Fibroblast of lung (primary cell): ENCODE results near the gene HS1BP3. TPM values are rescaled to one million over a fixed set of nuclear protein-coding genes. Genes with fewer than 3 reads are reported as not detected.

Source experiments
- DNase-seq, 2 donors: peaks; one replicate each; pipeline versions ENCODE4 v3.0.0 to v3.0.0-alpha.2; 2010; ENCODE audit warnings: low read depth in 2 of 2
- H2AFZ ChIP-seq: 2 replicates; pipeline ENCODE4 v1.5.1; 2012; ENCODE audit warnings: low read length, control low read depth, inconsistent platforms
- H3K27ac ChIP-seq: 2 replicates; pipeline ENCODE4 v1.5.1; 2011; ENCODE audit warnings: low read length, control low read depth; ENCODE audit not compliant: insufficient read depth
- H3K27me3 ChIP-seq: 2 replicates; pipeline ENCODE4 v1.5.1; 2011; ENCODE audit warnings: mild to moderate bottlenecking, low read length; ENCODE audit not compliant: control insufficient read depth, insufficient read depth
- H3K36me3 ChIP-seq: 2 replicates; pipeline ENCODE4 v1.5.1; 2011; ENCODE audit warnings: low read length; ENCODE audit not compliant: control insufficient read depth, insufficient read depth
- H3K4me1 ChIP-seq: 2 replicates; pipeline ENCODE4 v1.5.1; 2011; ENCODE audit warnings: low read length; ENCODE audit not compliant: control insufficient read depth, insufficient read depth; ENCODE audit errors: extremely low read depth
- H3K4me2 ChIP-seq: 2 replicates; pipeline ENCODE4 v1.5.1; 2011; ENCODE audit warnings: low read length, control low read depth; ENCODE audit not compliant: insufficient read depth; ENCODE audit errors: extremely low read depth
- H3K4me3 ChIP-seq, 4 experiments: fragments of 200-600 bp in 1 of 4; sonication (generic) in 1 of 4; replicated peaks in 1 of 4; 2 replicates each; pipeline ENCODE4 v1.5.1; 2011 to 2016; ENCODE audit warnings: low read length in 4 of 4, low read depth in 3 of 4, mild to moderate bottlenecking in 3 of 4, control low read depth in 2 of 4, inconsistent platforms in 1 of 4, mixed read lengths in 1 of 4; ENCODE audit not compliant: insufficient read depth in 1 of 4; ENCODE audit errors: control extremely low read depth in 1 of 4
- H3K79me2 ChIP-seq: 2 replicates; pipeline ENCODE4 v1.5.1; 2012; ENCODE audit warnings: mild to moderate bottlenecking, low read length, inconsistent platforms; ENCODE audit not compliant: control insufficient read depth, insufficient read depth
- H3K9ac ChIP-seq: 2 replicates; pipeline ENCODE4 v1.5.1; 2011; ENCODE audit warnings: mild to moderate bottlenecking, low read length, control low read depth; ENCODE audit not compliant: insufficient read depth
- H3K9me3 ChIP-seq: 2 replicates; pipeline ENCODE4 v1.5.1; 2012; ENCODE audit warnings: low read depth, low read length; ENCODE audit not compliant: control insufficient read depth, insufficient read depth
- H4K20me1 ChIP-seq: 2 replicates; pipeline ENCODE4 v1.5.1; 2011; ENCODE audit warnings: low read length; ENCODE audit not compliant: control insufficient read depth, insufficient read depth; ENCODE audit errors: extremely low read depth
- EZH2 ChIP-seq: IDR thresholded peaks from 2 replicates; pipeline ENCODE4 v1.5.1; 2012; ENCODE audit warnings: low read length, control low read depth, mild to moderate bottlenecking; ENCODE audit errors: missing control alignments
- polyA plus RNA-seq, 2 donors: library from polyadenylated mRNA; depleted of rRNA in 1 of 2; stranded (reverse) in 1 of 2; unstranded in 1 of 2; fragments of >200 nt; gene quantifications; 2 replicates each; pipeline ENCODE4 v1.2.1, GENCODE V29; 2011 to 2012; ENCODE audit warnings: missing spikeins in 1 of 2
- total RNA-seq: library from RNA; depleted of rRNA; stranded (reverse); fragments of >200 nt; gene quantifications from 2 replicates; pipeline ENCODE4 v1.2.1, GENCODE V29; 2014
- TF ChIP-seq, protein P1 (sequence below), 2 donors: IDR thresholded peaks in 1 of 2; conservative IDR thresholded peaks in 1 of 2; 1 replicate in 1 of 2; 2 replicates in 1 of 2; pipeline ENCODE4 v1.5.1; 2011 to 2012; ENCODE audit warnings: low read length in 2 of 2, control low read depth in 1 of 2, inconsistent platforms in 1 of 2, low read depth in 1 of 2, mild to moderate bottlenecking in 1 of 2

HS1BP3 gene
- total and polyA plus RNA-seq, 2 donors (not counting 1 experiment from before 2014, with no cell fraction given): 17.8 to 38.1 TPM

- Histone ChIP-seq H3K27ac (no peak overlapping the region), H3K9me3 (no peaks in the 10 kb centered on the region), H3K79me2 (no peaks in the 10 kb centered on the region), H2AFZ (no peak overlapping the region), H3K27me3 (peaks cover 60% of the 10 kb centered on the region), H4K20me1 (no peaks in the 10 kb centered on the region), H3K4me3 (no peak overlapping the region), H3K36me3 (no peaks in the 10 kb centered on the region), H3K9ac (no peak overlapping the region), H3K4me2 (no peak overlapping the region), H3K4me1 (no peaks in the 10 kb centered on the region)
- TF ChIP-seq EZH2: no peak
- TF ChIP-seq, protein P1, sequence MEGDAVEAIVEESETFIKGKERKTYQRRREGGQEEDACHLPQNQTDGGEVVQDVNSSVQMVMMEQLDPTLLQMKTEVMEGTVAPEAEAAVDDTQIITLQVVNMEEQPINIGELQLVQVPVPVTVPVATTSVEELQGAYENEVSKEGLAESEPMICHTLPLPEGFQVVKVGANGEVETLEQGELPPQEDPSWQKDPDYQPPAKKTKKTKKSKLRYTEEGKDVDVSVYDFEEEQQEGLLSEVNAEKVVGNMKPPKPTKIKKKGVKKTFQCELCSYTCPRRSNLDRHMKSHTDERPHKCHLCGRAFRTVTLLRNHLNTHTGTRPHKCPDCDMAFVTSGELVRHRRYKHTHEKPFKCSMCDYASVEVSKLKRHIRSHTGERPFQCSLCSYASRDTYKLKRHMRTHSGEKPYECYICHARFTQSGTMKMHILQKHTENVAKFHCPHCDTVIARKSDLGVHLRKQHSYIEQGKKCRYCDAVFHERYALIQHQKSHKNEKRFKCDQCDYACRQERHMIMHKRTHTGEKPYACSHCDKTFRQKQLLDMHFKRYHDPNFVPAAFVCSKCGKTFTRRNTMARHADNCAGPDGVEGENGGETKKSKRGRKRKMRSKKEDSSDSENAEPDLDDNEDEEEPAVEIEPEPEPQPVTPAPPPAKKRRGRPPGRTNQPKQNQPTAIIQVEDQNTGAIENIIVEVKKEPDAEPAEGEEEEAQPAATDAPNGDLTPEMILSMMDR (conservative IDR thresholded peaks at IDR 0.05 in 1 of 2, IDR thresholded peaks at IDR 0.05 in 1 of 2; ENCODE audit: low read depth in 1 of 2, low read length in 2 of 2): peak; percentile 95 to 96
- peak; percentile 54 to 83 for DNase-seq
These were observed 10.8 kb upstream of the HS1BP3 start for GRCh38 chr2:20661421-20662307.

DNA sequence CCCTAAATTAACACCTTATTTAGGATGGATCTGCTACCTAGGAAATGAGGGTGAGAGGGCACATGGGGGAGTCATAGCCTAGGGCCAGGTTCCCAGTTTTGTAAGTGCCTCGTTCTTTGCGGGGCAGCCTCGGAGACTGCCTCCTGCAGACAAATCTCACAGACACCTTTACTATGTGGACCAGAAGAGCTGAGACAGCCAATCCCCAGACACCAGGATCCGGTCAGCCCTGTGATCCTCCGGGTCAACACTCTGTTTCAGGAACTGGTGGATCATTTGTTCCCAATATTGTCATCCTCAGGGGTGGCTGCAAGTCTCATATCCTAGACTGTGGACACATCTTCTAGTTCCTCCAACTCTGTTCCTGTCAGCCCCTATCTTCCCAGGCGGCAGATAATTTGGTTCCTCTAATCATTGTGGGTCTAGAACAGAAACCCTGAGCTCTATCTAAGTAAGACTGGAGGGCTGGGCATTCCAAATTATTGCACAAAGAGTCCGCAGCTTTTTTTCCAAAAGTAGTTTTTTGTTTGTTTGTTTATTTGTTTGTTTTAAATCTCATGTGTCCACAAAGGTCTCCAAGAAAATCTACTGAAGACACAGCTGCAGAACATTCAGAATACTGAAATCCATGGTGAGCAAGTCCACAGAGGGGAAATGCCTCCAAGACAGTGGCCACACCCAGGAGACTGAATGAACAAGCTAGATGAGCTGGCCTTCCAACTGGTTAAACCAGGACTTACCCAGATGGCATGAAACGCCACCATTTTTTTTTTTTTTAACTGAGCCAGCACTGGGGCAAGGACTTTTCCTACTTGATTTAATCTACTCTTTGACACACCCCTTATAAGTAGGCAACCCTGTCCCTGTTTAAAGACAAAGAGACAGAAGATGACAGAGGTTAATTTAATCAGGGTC is 9.9 kb upstream of the HS1BP3 start:
- no peaks in the 10 kb centered on the region for H3K4me1 ChIP-seq
- no peaks in the 10 kb centered on the region for H3K9me3 ChIP-seq
- H3K36me3 ChIP-seq: no peaks in the 10 kb centered on the region
- no peak for TF ChIP-seq EZH2
- TF ChIP-seq, protein P1 (conservative IDR thresholded peaks at IDR 0.05 in 1 of 2, IDR thresholded peaks at IDR 0.05 in 1 of 2; ENCODE audit: low read depth in 1 of 2, low read length in 2 of 2): no peak
- H3K27ac ChIP-seq: no peak overlapping the region
- H2AFZ ChIP-seq: no peak overlapping the region
- H3K27me3 ChIP-seq: peaks cover 56% of the 10 kb centered on the region
- peak in 1 of 2 donors; percentile 28 for DNase-seq
- H3K4me2 ChIP-seq: no peak overlapping the region
- no peak overlapping the region for H3K4me3 ChIP-seq
- H4K20me1 ChIP-seq: no peaks in the 10 kb centered on the region
- no peaks in the 10 kb centered on the region for H3K79me2 ChIP-seq
- H3K9ac ChIP-seq: no peak overlapping the region
